Left lung (tissue), 10 donors: ENCODE results near the gene FRMD4B. TPM values are rescaled to one million over a fixed set of nuclear protein-coding genes. Genes with fewer than 3 reads are reported as not detected.

Experiments
- ATAC-seq: fragments of 200-7000 bp; cut with Tn5 transposase; one replicate; pipeline ENCODE4 v1.9.1; 2020; ENCODE audit warnings: moderate library complexity
- DNase-seq, 4 donors: peaks; one replicate each; pipeline ENCODE4 v3.0.0-alpha.2; 2013 to 2020
- H3K27ac ChIP-seq, 2 donors: fragments of 200-600 bp; sonication (generic) in 1 of 2; one replicate each; pipeline versions ENCODE4 v1.5.0 to v1.8.0; 2020 to 2021
- H3K27me3 ChIP-seq, 2 donors: fragments of 200-600 bp; sonication (generic) in 1 of 2; one replicate each; pipeline versions ENCODE4 v1.5.0 to v1.8.0; 2020 to 2021
- H3K36me3 ChIP-seq, 2 donors: fragments of 200-600 bp; sonication (generic) in 1 of 2; one replicate each; pipeline versions ENCODE4 v1.5.0 to v1.8.0; 2020 to 2021
- H3K4me1 ChIP-seq, 2 donors: fragments of 200-600 bp; one replicate each; pipeline ENCODE4 v1.8.0; 2021
- H3K4me3 ChIP-seq, 2 donors: fragments of 200-600 bp; sonication (generic) in 1 of 2; one replicate each; pipeline versions ENCODE4 v1.5.0 to v1.8.0; 2020 to 2021; ENCODE audit warnings: mild to moderate bottlenecking in 1 of 2
- H3K9me3 ChIP-seq, 2 donors: fragments of 200-600 bp; sonication (generic) in 1 of 2; one replicate each; pipeline versions ENCODE4 v1.5.0 to v1.8.0; 2020 to 2021
- CTCF ChIP-seq, 2 donors: fragments of 200-600 bp; sonication (generic) in 1 of 2; IDR thresholded peaks; one replicate each; pipeline versions ENCODE4 v1.5.0 to v1.8.0; 2021; ENCODE audit warnings: antibody characterized with exemption in 2 of 2
- intact Hi-C, 2 donors: fragments of 100-400 bp; cut with DNase I; formaldehyde crosslinking; loops; one replicate each; pipeline versions ENCODE4 v1.11.2 to v1.14.2; 2022
- polyA plus RNA-seq, 6 donors: library from polyadenylated mRNA; unstranded; fragments of 120-200 nt; gene quantifications; one replicate each; pipeline ENCODE4 v1.2.1, GENCODE V29; 2013; ENCODE audit not compliant: insufficient read length in 6 of 6
- total RNA-seq, 2 donors: library from RNA; stranded (reverse); fragmentation: NEBNext Ultra II Directional; extraction: Animal tissue kit (Norgen Biotek cat#: 25700); gene quantifications; one replicate each; pipeline ENCODE4 v1.2.1, GENCODE V29; 2021
- donor health status: DM: no; HTN: yes; CAD: no.
- donor health status: DM: no; HTN: no; CAD: no.

The FRMD4B gene
- total and polyA plus RNA-seq, 8 donors = 49.0 to 78.7 (median 71.1) TPM

GRCh38 chr3:69422751-69423150 is 36.9 kb upstream of the FRMD4B start:
- H3K4me1 ChIP-seq = peaks cover 7 to 18% of the 10 kb centered on the region in 2 donors
- intact Hi-C loops = loop anchor here in 1 of 2 donors (10.0 kb wide), 1 partner anchor 98 kb away; no protein-coding TSS in a partner anchor
- H3K27me3 ChIP-seq = no peaks in the 10 kb centered on the region
- no peak for TF ChIP-seq CTCF (IDR thresholded peaks at IDR 0.05)
- H3K27ac ChIP-seq = no peak overlapping the region
- no peaks in the 10 kb centered on the region for H3K36me3 ChIP-seq
- H3K9me3 ChIP-seq = no peaks in the 10 kb centered on the region
- ATAC-seq = no peak
- no peak for DNase-seq
- H3K4me3 ChIP-seq = no peak overlapping the region

- Histone ChIP-seq H3K4me3 (no peak overlapping the region), H3K36me3 (no peaks in the 10 kb centered on the region), H3K27me3 (no peaks in the 10 kb centered on the region), H3K4me1 (peaks cover 7 to 18% of the 10 kb centered on the region in 2 donors), H3K27ac (peak overlapping the region in 1 of 2 donors; percentile 57), H3K9me3 (no peaks in the 10 kb centered on the region)
- no peak for DNase-seq
- ATAC-seq = peak; percentile 79
- intact Hi-C loops = loop anchor here in 1 of 2 donors (10.0 kb wide), 1 partner anchor 96 kb away; no protein-coding TSS in a partner anchor
- no peak for TF ChIP-seq CTCF (IDR thresholded peaks at IDR 0.05)
Observed at GRCh38 chr3:69420781-69421520, 35.1 kb upstream of the FRMD4B start.

GRCh38 chr3:69419276-69419675 is 33.4 kb upstream of the FRMD4B start:
- Histone ChIP-seq H3K4me1 (peaks cover 7 to 18% of the 10 kb centered on the region in 2 donors), H3K36me3 (no peaks in the 10 kb centered on the region), H3K9me3 (no peaks in the 10 kb centered on the region), H3K27me3 (no peaks in the 10 kb centered on the region), H3K27ac (no peak overlapping the region), H3K4me3 (no peak overlapping the region)
- ATAC-seq = no peak
- intact Hi-C loops = loop anchor here in 1 of 2 donors (5.0 kb wide), 1 partner anchor 257 kb away; no protein-coding TSS in a partner anchor
- no peak for DNase-seq
- no peak for TF ChIP-seq CTCF (IDR thresholded peaks at IDR 0.05)

GRCh38 chr3:69417541-69418078 is 31.7 kb upstream of the FRMD4B start:
- intact Hi-C loops = loop anchor here in 1 of 2 donors (5.0 kb wide), 1 partner anchor 255 kb away; no protein-coding TSS in a partner anchor
- Histone ChIP-seq H3K4me1 (peaks cover 7 to 18% of the 10 kb centered on the region in 2 donors), H3K27me3 (no peaks in the 10 kb centered on the region)

More at GRCh38 chr3:69417541-69418078, 31.7 kb upstream of the FRMD4B start:
- TF ChIP-seq CTCF (IDR thresholded peaks at IDR 0.05) = no peak
- ATAC-seq (no peak), DNase-seq (no peak)
- Histone ChIP-seq H3K36me3 (no peaks in the 10 kb centered on the region), H3K4me3 (no peak overlapping the region), H3K9me3 (no peaks in the 10 kb centered on the region), H3K27ac (no peak overlapping the region)
